ENCODE results near the gene HOMER1.
A peak's percentile ranks its signal among the peaks of the same experiment; 100 is the strongest.
"Not testable (repeated sequence)": the region's sequence is repeated elsewhere in the genome, so short reads cannot be mapped to it uniquely, and the experiment has no call there.

Gene HOMER1

GRCh38 chr5:79516986-79517385 is 3.1 kb upstream of the HOMER1 start:
- DNase-seq = no peak

DNA sequence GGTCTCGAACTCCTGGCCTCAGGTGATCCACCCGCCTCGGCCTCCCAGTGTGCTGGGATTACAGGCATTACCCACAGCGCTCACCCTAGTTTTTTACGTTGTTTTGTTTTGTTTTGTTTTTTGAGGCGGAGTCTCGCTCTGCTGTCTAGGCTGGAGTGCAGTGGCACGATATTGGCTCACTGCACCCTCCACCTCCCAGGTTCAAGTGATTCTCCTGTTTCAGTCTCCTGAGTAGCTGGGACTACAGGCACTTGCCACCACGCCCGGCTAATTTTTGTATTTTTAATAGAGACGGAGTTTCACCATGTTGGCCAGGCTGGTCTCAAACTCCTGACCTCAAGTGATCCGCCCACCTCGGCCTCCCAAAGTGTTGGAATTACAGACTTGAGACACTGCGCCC is 2.4 kb upstream of the HOMER1 start:
- DNase-seq = not testable (repeated sequence)

DNA sequence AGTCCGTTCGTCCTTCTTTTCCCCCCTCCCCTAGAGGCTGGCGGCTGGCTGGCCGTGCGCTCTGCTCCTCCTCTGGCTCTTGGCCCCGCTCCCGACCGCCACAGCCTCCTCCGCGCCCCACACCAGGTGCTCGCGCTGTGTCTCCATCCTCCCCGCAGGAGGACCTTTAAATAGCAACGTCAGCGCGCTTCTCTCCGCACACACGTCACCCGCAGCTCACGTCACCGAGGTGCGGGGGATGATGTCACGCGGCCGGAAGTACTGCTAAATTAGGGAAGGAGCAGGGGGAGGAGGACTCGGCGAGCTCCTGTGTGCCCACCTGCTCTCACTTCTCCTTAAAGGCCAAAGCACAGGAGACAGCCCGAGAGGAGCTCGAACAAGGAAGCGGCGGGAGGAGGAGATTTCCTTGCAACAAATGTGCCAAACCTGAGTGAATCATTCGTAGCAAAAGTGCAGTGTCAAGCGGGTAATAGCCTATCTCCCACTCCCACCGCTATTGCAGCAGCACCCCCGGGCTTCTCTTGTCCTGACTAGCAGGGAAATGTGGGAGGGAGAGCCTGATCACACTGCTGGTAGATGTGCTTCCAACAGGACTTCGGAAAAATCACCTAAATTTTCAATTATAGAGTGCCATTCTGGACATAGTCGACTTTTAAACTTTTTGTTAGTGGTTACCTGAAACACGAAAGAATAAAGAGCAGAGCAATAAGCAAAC is 614 bp upstream of the HOMER1 start:
- DNase-seq = peak; percentile 64

DNA sequence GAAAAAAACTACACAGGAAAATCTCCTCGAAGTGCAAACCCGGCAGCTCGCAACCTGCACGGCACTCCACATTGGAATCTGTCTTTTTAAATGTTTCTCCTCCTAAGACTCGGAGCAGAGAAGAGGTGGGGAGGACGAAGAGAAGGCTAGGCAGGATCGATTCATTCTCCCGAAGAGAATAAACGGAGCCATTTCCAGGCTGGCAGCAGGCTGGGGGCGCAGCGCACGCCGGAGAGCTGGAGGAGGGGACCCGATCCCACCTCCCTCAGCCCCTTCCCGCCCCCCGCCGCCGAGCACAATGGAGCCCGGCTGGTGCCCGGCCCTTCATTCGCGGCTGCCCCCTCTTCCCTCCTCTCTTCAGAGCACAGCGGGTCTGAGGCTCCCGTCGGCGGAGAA is 628 bp downstream of the HOMER1 start:
- DNase-seq = no peak

- DNase-seq = no peak
Observed at GRCh38 chr5:79512471-79513307, 1.2 kb downstream of the HOMER1 start.

- DNase-seq = no peak
Observed at GRCh38 chr5:79512049-79512448, 1.9 kb downstream of the HOMER1 start.

- DNase-seq = no peak
Observed at GRCh38 chr5:79510638-79511037, 3.3 kb downstream of the HOMER1 start.

- no peak for DNase-seq
Observed at GRCh38 chr5:79509244-79509885, 4.6 kb downstream of the HOMER1 start.

- no peak for DNase-seq
Observed at GRCh38 chr5:79508794-79509193, 5.1 kb downstream of the HOMER1 start.

DNA sequence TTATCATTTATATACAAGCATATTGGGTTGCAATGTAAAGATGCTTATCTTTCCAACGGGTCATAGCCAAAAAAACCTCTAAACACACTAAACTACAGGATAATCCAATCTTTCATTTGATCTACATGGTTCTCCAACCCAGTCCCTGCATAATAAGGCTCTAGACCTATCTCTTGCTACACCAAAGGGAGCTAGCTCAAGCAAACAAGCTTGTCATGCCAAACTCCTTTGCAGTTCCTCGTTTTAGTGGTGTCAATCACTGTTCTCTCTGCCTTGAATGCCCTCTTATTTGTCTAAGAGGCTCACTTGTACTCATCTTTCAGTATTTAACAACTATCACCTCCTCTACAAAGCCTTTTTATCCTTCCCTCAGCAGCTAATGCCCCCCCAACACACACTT is 5.6 kb downstream of the HOMER1 start:
- DNase-seq = no peak

- DNase-seq = no peak
Observed at GRCh38 chr5:79507251-79508205, 6.4 kb downstream of the HOMER1 start.

DNA sequence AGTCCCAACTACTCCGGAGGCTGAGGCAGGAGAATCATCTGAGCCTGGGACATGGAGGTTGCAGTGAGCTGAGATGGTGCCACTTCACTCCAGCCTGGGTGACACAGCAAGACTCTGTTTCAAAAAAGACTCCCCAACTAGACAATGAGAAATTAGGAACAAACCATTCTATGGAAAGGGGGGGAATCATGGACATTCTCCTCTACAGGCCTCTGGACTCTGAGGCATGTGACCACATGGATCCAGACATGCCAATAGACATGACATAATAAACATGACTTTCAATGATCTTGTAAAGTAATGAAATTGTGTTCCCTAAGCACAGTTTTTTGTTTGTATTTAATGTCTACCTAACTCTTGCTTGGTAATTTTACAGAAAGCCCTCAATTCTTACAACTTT is 8.8 kb downstream of the HOMER1 start:
- DNase-seq = no peak

GRCh38 chr5:79503794-79504495 is 10.0 kb downstream of the HOMER1 start:
- DNase-seq = no peak

GRCh38 chr5:79499640-79500273 is 14.2 kb downstream of the HOMER1 start:
- DNase-seq = no peak

DNA sequence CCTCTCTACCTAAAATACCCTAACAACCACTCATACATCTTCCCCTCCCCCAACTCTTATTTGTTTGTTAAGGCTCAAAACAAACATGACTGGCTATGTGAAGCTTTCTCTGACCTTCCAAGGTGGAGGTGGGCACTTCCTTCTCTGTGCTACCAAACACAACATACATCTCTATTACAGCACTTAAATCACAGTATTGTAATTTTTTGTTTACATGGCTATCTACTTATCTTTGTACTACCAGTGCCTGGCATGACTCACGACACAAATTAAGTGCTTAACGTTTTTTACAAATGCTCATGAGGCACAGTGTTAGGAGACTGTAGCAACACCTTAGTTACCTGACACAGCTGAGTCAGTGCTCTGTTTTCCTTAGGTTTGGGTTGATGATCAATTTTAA is 18.6 kb downstream of the HOMER1 start:
- no peak for DNase-seq

DNA sequence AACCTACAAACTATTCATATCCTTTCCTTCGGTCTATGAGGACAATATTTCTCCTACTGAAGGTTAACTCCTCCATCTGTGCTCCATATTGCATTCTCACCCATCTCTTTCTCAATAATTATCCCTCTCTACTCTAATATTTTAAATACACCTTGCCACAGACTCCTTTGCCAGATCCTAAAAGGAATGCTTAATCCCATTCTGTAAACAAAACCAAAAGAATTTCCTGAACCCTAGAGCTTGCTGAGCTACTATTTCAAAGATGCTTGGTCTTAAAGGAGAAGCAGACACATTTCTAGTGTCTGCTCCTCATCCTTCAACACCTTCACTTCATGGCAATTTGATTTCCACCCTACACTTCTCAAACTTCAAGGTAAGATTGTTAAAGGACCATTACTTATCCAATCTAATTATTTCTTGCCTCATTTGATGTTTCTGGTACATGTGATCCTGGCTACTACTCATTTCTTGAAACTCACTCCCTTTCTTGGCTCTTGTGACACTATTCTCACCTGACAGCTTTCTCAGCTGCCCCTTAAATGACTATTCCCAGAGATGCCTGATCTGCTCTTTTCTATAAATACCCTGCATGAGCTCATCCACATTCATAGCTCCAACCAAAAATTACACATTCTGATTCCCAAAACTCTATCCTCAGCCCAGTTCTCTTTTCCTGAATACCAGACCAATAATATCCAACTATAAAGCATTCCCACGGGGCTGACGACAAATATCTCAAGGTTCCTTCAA is 20.2 kb downstream of the HOMER1 start:
- DNase-seq = no peak

DNA sequence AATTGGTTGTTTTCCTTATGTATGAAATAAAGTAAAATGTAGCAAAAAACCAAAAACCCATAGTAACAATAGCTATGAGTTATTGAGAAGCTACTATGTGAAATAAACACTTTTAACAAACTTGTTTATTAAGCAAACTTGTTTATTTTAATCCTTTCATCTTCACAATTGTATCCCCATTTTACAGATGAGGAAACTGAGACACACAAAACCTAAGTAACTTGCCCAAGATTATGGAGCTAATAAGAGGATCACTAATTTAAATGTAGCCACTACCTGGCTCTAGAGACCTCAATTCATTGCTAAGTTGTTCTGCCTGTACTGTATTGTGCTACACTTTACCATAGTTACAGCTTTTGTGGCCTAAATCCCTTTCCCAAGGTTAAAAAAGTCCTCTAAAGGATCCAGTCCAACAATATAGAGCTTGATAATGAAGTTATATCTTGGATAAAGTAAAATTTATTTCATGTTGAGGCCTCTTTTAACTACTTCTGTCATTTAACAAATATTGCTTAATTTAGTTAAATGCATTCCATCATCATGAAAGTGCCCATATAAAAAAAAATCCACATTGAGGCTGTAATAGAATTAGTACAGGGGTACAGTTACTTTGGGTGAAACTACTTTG is 22.1 kb downstream of the HOMER1 start:
- DNase-seq = no peak

DNA sequence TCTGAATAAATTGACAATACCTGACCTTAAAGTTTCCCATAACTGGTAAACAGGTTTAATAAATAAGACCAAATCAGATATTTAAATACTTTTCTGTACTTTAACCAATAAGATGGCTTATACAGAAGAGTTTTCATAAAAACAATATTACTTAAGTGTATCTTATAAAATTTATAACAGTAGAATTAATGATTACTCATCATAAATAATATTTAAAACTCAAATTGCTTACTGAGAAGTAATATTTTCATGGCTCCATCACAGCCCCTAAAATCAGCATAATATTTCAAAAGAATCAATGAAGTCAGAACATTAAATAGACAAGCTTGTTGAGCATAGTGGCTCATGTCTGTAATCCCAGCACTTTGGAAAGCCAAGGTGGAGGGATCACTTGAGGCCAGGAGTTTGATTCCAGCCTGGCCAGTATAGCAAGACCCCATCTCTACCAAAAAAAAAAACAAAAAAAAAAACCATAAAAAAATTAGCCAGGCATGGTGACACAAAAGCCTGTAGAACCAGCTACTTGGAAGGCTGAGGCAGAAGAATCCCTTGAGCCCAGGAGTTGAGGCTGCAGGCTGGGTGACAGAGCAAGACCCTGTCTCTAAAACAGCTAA is 23.5 kb downstream of the HOMER1 start:
- no peak for DNase-seq

GRCh38 chr5:79489773-79490172 is 24.2 kb downstream of the HOMER1 start:
- DNase-seq = no peak

- DNase-seq = no peak
Observed at GRCh38 chr5:79488775-79489174, 25.2 kb downstream of the HOMER1 start.
